ENCODE measurements around the gene TBX18. TPM values are rescaled to one million over a fixed set of nuclear protein-coding genes. Genes with fewer than 3 reads are reported as not detected.
A peak's percentile ranks its signal among the peaks of the same experiment; 100 is the strongest.

TBX18 gene
- total and polyA plus RNA-seq, 9 of the 15 experiments (the other 6 are each of a cell fraction or from before 2014, with no cell fraction given) = 4.0 to 36.1 (median 20.7) TPM

GRCh38 chr6:84763003-84763885 is 1.2 kb downstream of the TBX18 start (continued):
- no peak for TF ChIP-seq ZFP91 (CRISPR knock-in tag; IDR thresholded peaks at IDR 0.05)
- no peak for TF ChIP-seq ZNF77 (CRISPR knock-in tag; IDR thresholded peaks at IDR 0.05)
- TF ChIP-seq PHB2 (IDR thresholded peaks at IDR 0.05; ENCODE audit: low read depth) = no peak
- TF ChIP-seq MYBL2 (IDR thresholded peaks at IDR 0.05; ENCODE audit: low read depth) = peak; percentile 82
- TF ChIP-seq MYBL2 (CRISPR knock-in tag; IDR thresholded peaks at IDR 0.05; ENCODE audit: borderline replicate concordance) = no peak
- TF ChIP-seq HIVEP1 (CRISPR knock-in tag; IDR thresholded peaks at IDR 0.05) = no peak
- TF ChIP-seq NR2C2 (CRISPR knock-in tag; IDR thresholded peaks at IDR 0.05) = 0 out of 2 replicates have a peak, but pooled peaks have one; percentile 26
- TF ChIP-seq NR2C2 (tag; IDR thresholded peaks at IDR 0.05) = 0 out of 2 replicates have a peak, but pooled peaks have one; percentile 22
- TF ChIP-seq ARNT (IDR thresholded peaks at IDR 0.05) = no peak
- TF ChIP-seq TSC22D4 (tag; IDR thresholded peaks at IDR 0.05) = no peak
- TF ChIP-seq C11orf30 (IDR thresholded peaks at IDR 0.05; ENCODE audit: low read depth) = no peak
- TF ChIP-seq ZNF274 (IDR thresholded peaks at IDR 0.05; ENCODE audit: borderline replicate concordance, low read depth, low read length) = no peak
- TF ChIP-seq CHD4 (IDR thresholded peaks at IDR 0.05; ENCODE audit: insufficient read depth, insufficient replicate concordance, low read depth, low read length, poor library complexity, severe bottlenecking) = no peak
- TF ChIP-seq SP1 (CRISPR knock-in tag; IDR thresholded peaks at IDR 0.05) = no peak; the same call in 1 of the 2 replicates
- no peak for TF ChIP-seq GTF2B (IDR thresholded peaks at IDR 0.05; ENCODE audit: extremely low read depth, insufficient read length)
- no peak for TF ChIP-seq BRF1 (IDR thresholded peaks at IDR 0.05; ENCODE audit: borderline replicate concordance, extremely low read depth, insufficient read length)
- no peak for TF ChIP-seq ZNF507 (tag; conservative IDR thresholded peaks at IDR 0.05)
- TF ChIP-seq HEY1 (CRISPR knock-in tag; IDR thresholded peaks at IDR 0.05; ENCODE audit: borderline replicate concordance) = no peak
- TF ChIP-seq SRF (CRISPR knock-in tag; IDR thresholded peaks at IDR 0.05) = peak in 1 of 2 experiments; percentile 96; a peak in 2 of 4 replicates
- TF ChIP-seq L3MBTL2 (IDR thresholded peaks at IDR 0.05) = peak; percentile 55
- peak; percentile 11 for TF ChIP-seq ZNF146 (CRISPR knock-in tag; IDR thresholded peaks at IDR 0.05; ENCODE audit: unreplicated experiment)
- no peak for TF ChIP-seq ZNF140 (CRISPR knock-in tag; IDR thresholded peaks at IDR 0.05)
- no peak for TF ChIP-seq PPARD (CRISPR knock-in tag; IDR thresholded peaks at IDR 0.05)
- TF ChIP-seq TEAD2 (tag; IDR thresholded peaks at IDR 0.05) = no peak
- no peak for TF ChIP-seq ATF6 (CRISPR knock-in tag; IDR thresholded peaks at IDR 0.05)
- no peak for TF ChIP-seq ZNF780A (CRISPR knock-in tag; IDR thresholded peaks at IDR 0.05)
